COR-L47 (cell line): Measurements from ENCODE around the gene SNRK.

ENCODE experiments used
- DNase-seq: peaks from one replicate; lab custom pipeline; 2025; lab: John Stamatoyannopoulos, UW

The SNRK gene

GRCh38 chr3:43316783-43317460, 30.6 kb downstream of the SNRK start:
- no peak for DNase-seq

- DNase-seq, result no peak
These were observed 31.3 kb downstream of the SNRK start for GRCh38 chr3:43317461-43318316.

- DNase-seq, result no peak
These were observed 33.0 kb downstream of the SNRK start for GRCh38 chr3:43319376-43319775.

- no peak for DNase-seq
These were observed 33.5 kb downstream of the SNRK start for GRCh38 chr3:43319794-43320193.

GRCh38 chr3:43320288-43320687, 33.9 kb downstream of the SNRK start:
- no peak for DNase-seq

GRCh38 chr3:43323541-43323940, 37.2 kb downstream of the SNRK start:
- DNase-seq, result no peak

- DNase-seq, result no peak
These were observed 40.7 kb downstream of the SNRK start for GRCh38 chr3:43326891-43327581.

GRCh38 chr3:43327582-43327979, 41.2 kb downstream of the SNRK start:
- no peak for DNase-seq

- DNase-seq, result no peak
These were observed 42.3 kb downstream of the SNRK start for GRCh38 chr3:43328653-43329052.

GRCh38 chr3:43330981-43331380, 44.6 kb downstream of the SNRK start:
- no peak for DNase-seq

GRCh38 chr3:43331381-43331780, 45.0 kb downstream of the SNRK start:
- DNase-seq, result no peak

GRCh38 chr3:43334976-43335375, 48.6 kb downstream of the SNRK start:
- no peak for DNase-seq

- no peak for DNase-seq
These were observed 49.5 kb downstream of the SNRK start for GRCh38 chr3:43335799-43336198.

GRCh38 chr3:43338295-43338694, 52.0 kb downstream of the SNRK start:
- no peak for DNase-seq

- DNase-seq, result no peak
These were observed 54.1 kb downstream of the SNRK start for GRCh38 chr3:43340403-43340802.

GRCh38 chr3:43341788-43342187, 55.4 kb downstream of the SNRK start:
- no peak for DNase-seq

GRCh38 chr3:43343185-43343584, 56.8 kb downstream of the SNRK start:
- no peak for DNase-seq

GRCh38 chr3:43343815-43344214, 57.5 kb downstream of the SNRK start:
- no peak for DNase-seq

- DNase-seq, result no peak
These were observed 58.2 kb downstream of the SNRK start for GRCh38 chr3:43344520-43344919.

- no peak for DNase-seq
These were observed 58.9 kb downstream of the SNRK start for GRCh38 chr3:43345246-43345645.

- no peak for DNase-seq
These were observed 59.5 kb downstream of the SNRK start for GRCh38 chr3:43345877-43346276.

GRCh38 chr3:43346978-43347749, 60.8 kb downstream of the SNRK start:
- DNase-seq, result no peak
